Activated T-helper 2 cell treated with anti-CD3 and anti-CD28 coated beads, Interferon-gamma antibody, Interleukin-2, Interleukin-4, amounts not matched to agents 10 μg/mL and 5 μg/mL and 100 μg/mL, durations not matched to agents 14 hours and 24 hours and 36 hours (primary cell): ENCODE data around the gene JOSD1. TPM values are rescaled to one million over a fixed set of nuclear protein-coding genes. Genes with fewer than 3 reads are reported as not detected.

Experiments
- DNase-seq: peaks from one replicate; pipeline ENCODE4 v3.0.0; 2021; ENCODE audit warnings: low spot score
- H3K27ac Mint-ChIP-seq: one replicate; pipeline ENCODE4 v1.8.0; 2021; ENCODE audit warnings: mixed read lengths
- H3K27me3 Mint-ChIP-seq: one replicate; pipeline ENCODE4 v1.8.0; 2021; ENCODE audit warnings: low read depth, mixed read lengths
- H3K36me3 Mint-ChIP-seq: one replicate; pipeline ENCODE4 v1.8.0; 2021; ENCODE audit warnings: low read depth, mixed read lengths
- H3K4me1 Mint-ChIP-seq: one replicate; pipeline ENCODE4 v1.8.0; 2021; ENCODE audit warnings: low read depth, mixed read lengths
- H3K4me3 Mint-ChIP-seq: one replicate; pipeline ENCODE4 v1.8.0; 2021; ENCODE audit warnings: low read depth, mild to moderate bottlenecking, moderate library complexity, mixed read lengths
- H3K9me3 Mint-ChIP-seq: one replicate; pipeline ENCODE4 v1.8.0; 2021; ENCODE audit warnings: mixed read lengths
- intact Hi-C: fragments of 100-400 bp; cut with micrococcal nuclease; formaldehyde crosslinking; loops from one replicate; pipeline ENCODE4 v1.15.1; 2023
- total RNA-seq: library from RNA; stranded (reverse); gene quantifications from 2 replicates; pipeline ENCODE4 v1.2.3, GENCODE V29; 2022

The JOSD1 gene
- total RNA-seq, 1 donor from 2014 or later, result 101 TPM

GRCh38 chr22:38716271-38716670 lies 15.5 kb upstream of the JOSD1 start:
- H3K4me1 Mint-ChIP-seq, result peaks cover 24% of the 10 kb centered on the region
- peaks cover 64% of the 10 kb centered on the region for H3K36me3 Mint-ChIP-seq
- no peaks in the 10 kb centered on the region for H3K9me3 Mint-ChIP-seq
- intact Hi-C loops, result no loop called here
- no peaks in the 10 kb centered on the region for H3K27me3 Mint-ChIP-seq
- H3K4me3 Mint-ChIP-seq, result no peak overlapping the region
- H3K27ac Mint-ChIP-seq, result peak overlapping the region; percentile 19
- DNase-seq, result no peak

- DNase-seq, result no peak
- no peak overlapping the region for H3K4me3 Mint-ChIP-seq
- no peaks in the 10 kb centered on the region for H3K9me3 Mint-ChIP-seq
- intact Hi-C loops, result no loop called here
- H3K36me3 Mint-ChIP-seq, result peaks cover 66% of the 10 kb centered on the region
- H3K4me1 Mint-ChIP-seq, result peaks cover 27% of the 10 kb centered on the region
- no peaks in the 10 kb centered on the region for H3K27me3 Mint-ChIP-seq
- H3K27ac Mint-ChIP-seq, result no peak overlapping the region
These were observed 15.1 kb upstream of the JOSD1 start for GRCh38 chr22:38715852-38716251.

- no peak for DNase-seq
- H3K36me3 Mint-ChIP-seq, result peaks cover 66% of the 10 kb centered on the region
- no peak overlapping the region for H3K4me3 Mint-ChIP-seq
- no peak overlapping the region for H3K27ac Mint-ChIP-seq
- H3K4me1 Mint-ChIP-seq, result peaks cover 33% of the 10 kb centered on the region
- intact Hi-C loops, result no loop called here
- no peaks in the 10 kb centered on the region for H3K27me3 Mint-ChIP-seq
- no peaks in the 10 kb centered on the region for H3K9me3 Mint-ChIP-seq
These were observed 14.5 kb upstream of the JOSD1 start for GRCh38 chr22:38715176-38715764.

- Mint-ChIP-seq H3K4me1 (peaks cover 41% of the 10 kb centered on the region), H3K4me3 (no peak overlapping the region), H3K27ac (no peak overlapping the region), H3K27me3 (no peaks in the 10 kb centered on the region), H3K9me3 (no peaks in the 10 kb centered on the region), H3K36me3 (peaks cover 73% of the 10 kb centered on the region)
- intact Hi-C loops, result no loop called here
- no peak for DNase-seq
These were observed 13.2 kb upstream of the JOSD1 start for GRCh38 chr22:38713921-38714320.

- DNase-seq, result no peak
- Mint-ChIP-seq H3K27ac (peak overlapping the region; percentile 49), H3K27me3 (no peaks in the 10 kb centered on the region), H3K36me3 (peaks cover 72% of the 10 kb centered on the region), H3K4me1 (peaks cover 49% of the 10 kb centered on the region), H3K9me3 (no peaks in the 10 kb centered on the region), H3K4me3 (no peak overlapping the region)
- intact Hi-C loops, result no loop called here
These were observed 11.9 kb upstream of the JOSD1 start for GRCh38 chr22:38712486-38713207.

- Mint-ChIP-seq H3K4me3 (no peak overlapping the region), H3K36me3 (peaks cover 71% of the 10 kb centered on the region), H3K4me1 (peaks cover 61% of the 10 kb centered on the region), H3K27ac (no peak overlapping the region), H3K27me3 (no peaks in the 10 kb centered on the region), H3K9me3 (no peaks in the 10 kb centered on the region)
- intact Hi-C loops, result no loop called here
- DNase-seq, result no peak
These were observed 10.1 kb upstream of the JOSD1 start for GRCh38 chr22:38710866-38711265.

GRCh38 chr22:38710351-38710750 lies 9.6 kb upstream of the JOSD1 start:
- Mint-ChIP-seq H3K27me3 (no peaks in the 10 kb centered on the region), H3K9me3 (no peaks in the 10 kb centered on the region), H3K27ac (no peak overlapping the region), H3K4me3 (no peak overlapping the region), H3K36me3 (peaks cover 71% of the 10 kb centered on the region), H3K4me1 (peaks cover 61% of the 10 kb centered on the region)
- DNase-seq, result no peak
- intact Hi-C loops, result no loop called here

- Mint-ChIP-seq H3K9me3 (no peaks in the 10 kb centered on the region), H3K27me3 (no peaks in the 10 kb centered on the region), H3K27ac (no peak overlapping the region), H3K36me3 (peaks cover 67% of the 10 kb centered on the region), H3K4me1 (peaks cover 67% of the 10 kb centered on the region), H3K4me3 (no peak overlapping the region)
- no peak for DNase-seq
- intact Hi-C loops, result loop anchor here (5.0 to 10.0 kb wide), 3 partner anchors 135 to 315 kb away; partner anchors contain the start of genes DDX17 and DMC1
These were observed 8.6 kb upstream of the JOSD1 start for GRCh38 chr22:38709306-38709705.

GRCh38 chr22:38707984-38708383 lies 7.2 kb upstream of the JOSD1 start:
- DNase-seq, result no peak
- intact Hi-C loops, result loop anchor here (5.0 to 10.0 kb wide), 3 partner anchors 133 to 313 kb away; partner anchors contain the start of genes DDX17 and DMC1
- H3K4me3 Mint-ChIP-seq, result peak overlapping the region; percentile 91
- no peaks in the 10 kb centered on the region for H3K9me3 Mint-ChIP-seq
- no peaks in the 10 kb centered on the region for H3K27me3 Mint-ChIP-seq
- H3K4me1 Mint-ChIP-seq, result peaks cover 58% of the 10 kb centered on the region
- H3K27ac Mint-ChIP-seq, result no peak overlapping the region
- H3K36me3 Mint-ChIP-seq, result peaks cover 57% of the 10 kb centered on the region

- peak overlapping the region; percentile 91 for H3K4me3 Mint-ChIP-seq
- peak overlapping the region; percentile 84 for H3K27ac Mint-ChIP-seq
- no peaks in the 10 kb centered on the region for H3K9me3 Mint-ChIP-seq
- DNase-seq, result no peak
- no peaks in the 10 kb centered on the region for H3K27me3 Mint-ChIP-seq
- peaks cover 51% of the 10 kb centered on the region for H3K36me3 Mint-ChIP-seq
- intact Hi-C loops, result loop anchor here (5.0 to 10.0 kb wide), 3 partner anchors 133 to 313 kb away; partner anchors contain the start of genes DDX17 and DMC1
- H3K4me1 Mint-ChIP-seq, result peaks cover 52% of the 10 kb centered on the region
These were observed 6.6 kb upstream of the JOSD1 start for GRCh38 chr22:38707346-38707745.

- Mint-ChIP-seq H3K4me1 (peaks cover 49% of the 10 kb centered on the region), H3K27me3 (no peaks in the 10 kb centered on the region), H3K27ac (peak overlapping the region; percentile 84), H3K4me3 (peak overlapping the region; percentile 91), H3K36me3 (peaks cover 46% of the 10 kb centered on the region), H3K9me3 (no peaks in the 10 kb centered on the region)
- no peak for DNase-seq
- intact Hi-C loops, result loop anchor here (5.0 to 10.0 kb wide), 3 partner anchors 132 to 312 kb away; partner anchors contain the start of genes DDX17 and DMC1
These were observed 6.1 kb upstream of the JOSD1 start for GRCh38 chr22:38706901-38707195.

- Mint-ChIP-seq H3K4me1 (peaks cover 49% of the 10 kb centered on the region), H3K9me3 (no peaks in the 10 kb centered on the region), H3K4me3 (peak overlapping the region; percentile 91), H3K27ac (peak overlapping the region; percentile 84), H3K27me3 (no peaks in the 10 kb centered on the region), H3K36me3 (peaks cover 44% of the 10 kb centered on the region)
- intact Hi-C loops, result loop anchor here (5.0 to 10.0 kb wide), 3 partner anchors 132 to 312 kb away; partner anchors contain the start of genes DDX17 and DMC1
- DNase-seq, result peak; percentile 32
These were observed 5.6 kb upstream of the JOSD1 start for GRCh38 chr22:38706101-38706900.
